ENCODE results near the gene FOXK1. TPM values are rescaled to one million over a fixed set of nuclear protein-coding genes. Genes with fewer than 3 reads are reported as not detected.

The FOXK1 gene
- total and polyA plus RNA-seq, 12 donors: 4.8 to 63.1 (median 36.1) TPM

DNA sequence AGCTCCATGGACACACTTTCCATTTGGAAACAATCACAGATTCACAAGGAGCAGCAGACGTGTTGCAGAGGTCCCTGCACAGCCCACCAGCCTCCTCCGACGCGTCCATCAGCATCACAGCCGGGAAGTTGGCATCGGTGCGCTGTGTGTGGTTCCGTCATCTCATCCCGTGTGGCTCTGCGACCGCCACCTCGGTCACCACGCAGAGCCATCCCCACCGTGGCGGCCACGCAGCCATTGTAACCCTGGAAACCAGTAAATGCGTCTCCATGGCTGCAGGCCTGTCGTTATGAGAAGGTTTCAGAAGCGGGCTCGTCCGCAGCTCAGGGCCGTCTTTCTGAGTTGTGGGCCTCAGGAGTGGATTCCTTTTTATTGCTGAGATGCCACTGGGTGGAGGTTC is 36.0 kb downstream of the FOXK1 start:
- H3K27ac ChIP-seq: no peak overlapping the region
- no peaks in the 10 kb centered on the region for H3K27me3 ChIP-seq
- WGBS, 4 donors: 90 to 96% (median 93%) methylated on average over 21 to 22 of the region's 22 CpGs
- H3K36me3 ChIP-seq (replicated peaks in 1 of 2): no peaks in the 10 kb centered on the region
- TF ChIP-seq, protein P1, sequence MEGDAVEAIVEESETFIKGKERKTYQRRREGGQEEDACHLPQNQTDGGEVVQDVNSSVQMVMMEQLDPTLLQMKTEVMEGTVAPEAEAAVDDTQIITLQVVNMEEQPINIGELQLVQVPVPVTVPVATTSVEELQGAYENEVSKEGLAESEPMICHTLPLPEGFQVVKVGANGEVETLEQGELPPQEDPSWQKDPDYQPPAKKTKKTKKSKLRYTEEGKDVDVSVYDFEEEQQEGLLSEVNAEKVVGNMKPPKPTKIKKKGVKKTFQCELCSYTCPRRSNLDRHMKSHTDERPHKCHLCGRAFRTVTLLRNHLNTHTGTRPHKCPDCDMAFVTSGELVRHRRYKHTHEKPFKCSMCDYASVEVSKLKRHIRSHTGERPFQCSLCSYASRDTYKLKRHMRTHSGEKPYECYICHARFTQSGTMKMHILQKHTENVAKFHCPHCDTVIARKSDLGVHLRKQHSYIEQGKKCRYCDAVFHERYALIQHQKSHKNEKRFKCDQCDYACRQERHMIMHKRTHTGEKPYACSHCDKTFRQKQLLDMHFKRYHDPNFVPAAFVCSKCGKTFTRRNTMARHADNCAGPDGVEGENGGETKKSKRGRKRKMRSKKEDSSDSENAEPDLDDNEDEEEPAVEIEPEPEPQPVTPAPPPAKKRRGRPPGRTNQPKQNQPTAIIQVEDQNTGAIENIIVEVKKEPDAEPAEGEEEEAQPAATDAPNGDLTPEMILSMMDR (IDR thresholded peaks at IDR 0.05): no peak
- TF ChIP-seq POLR2A (IDR thresholded peaks at IDR 0.05): no peak
- no peak for DNase-seq
- no peak overlapping the region for H3K4me3 ChIP-seq
- intact Hi-C loops (cut with DNase I): no loop called here
- no peaks in the 10 kb centered on the region for H3K9me3 ChIP-seq (replicated peaks in 1 of 3)
- peaks cover 30 to 32% of the 10 kb centered on the region in 2 donors for H3K4me1 ChIP-seq (replicated peaks in 1 of 2)

DNA sequence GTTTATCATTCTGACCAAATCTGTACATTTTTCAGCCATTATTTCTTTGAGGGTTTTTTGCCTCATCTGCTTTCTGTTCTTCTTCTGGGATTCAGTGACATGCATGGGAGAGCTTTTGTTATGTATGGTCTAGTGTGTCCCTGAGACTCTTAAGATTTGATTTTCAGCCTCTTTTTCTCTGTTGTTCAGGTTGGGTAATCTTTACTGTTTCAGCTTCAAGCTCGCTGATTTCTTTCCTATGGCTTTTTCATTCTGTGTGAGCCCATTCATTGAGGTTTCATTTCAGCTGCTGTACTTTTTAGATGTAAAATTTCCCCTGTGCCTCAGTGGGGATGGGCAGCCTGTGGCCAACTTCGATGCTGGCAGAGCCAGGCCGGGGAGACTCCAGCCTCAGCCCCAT is 38.1 kb downstream of the FOXK1 start:
- Histone ChIP-seq H3K4me3 (no peak overlapping the region), H3K9me3 (replicated peaks in 1 of 3) (no peaks in the 10 kb centered on the region), H3K27ac (no peak overlapping the region), H3K27me3 (no peaks in the 10 kb centered on the region), H3K4me1 (replicated peaks in 1 of 2) (peaks cover 28 to 33% of the 10 kb centered on the region in 2 donors), H3K36me3 (replicated peaks in 1 of 2) (no peaks in the 10 kb centered on the region)
- 86 to 94% (median 93%) methylated on average over 3 of the region's 3 CpGs for WGBS, 4 donors
- no peak for DNase-seq
- TF ChIP-seq, protein P1 (IDR thresholded peaks at IDR 0.05): no peak
- no peak for TF ChIP-seq POLR2A (IDR thresholded peaks at IDR 0.05)
- intact Hi-C loops (cut with DNase I): no loop called here

DNA sequence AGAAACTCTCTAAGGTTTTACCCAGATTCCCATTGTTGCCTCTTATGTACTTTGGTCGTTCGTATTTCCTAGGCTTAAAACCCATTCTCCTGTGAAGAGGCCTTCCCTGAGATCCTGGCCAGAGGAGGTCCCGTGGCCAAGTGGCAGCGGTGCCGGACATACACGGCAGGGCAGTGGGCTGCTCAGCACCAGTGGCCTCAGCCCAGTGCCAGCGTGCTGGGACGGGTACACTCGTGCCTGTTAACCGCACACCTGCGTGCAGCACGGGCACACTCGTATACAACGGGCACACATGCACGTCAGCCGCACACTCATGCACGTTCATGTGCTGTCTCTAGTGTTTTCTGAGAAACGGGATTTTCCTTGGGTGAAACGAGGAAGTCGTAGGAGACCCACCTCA is 40.2 kb downstream of the FOXK1 start:
- TF ChIP-seq POLR2A (IDR thresholded peaks at IDR 0.05): no peak
- TF ChIP-seq, protein P1 (IDR thresholded peaks at IDR 0.05): no peak
- no peak for DNase-seq
- H3K4me1 ChIP-seq (replicated peaks in 1 of 2): peaks cover 22 to 34% of the 10 kb centered on the region in 2 donors
- H3K4me3 ChIP-seq: no peak overlapping the region
- no peaks in the 10 kb centered on the region for H3K36me3 ChIP-seq (replicated peaks in 1 of 2)
- H3K27ac ChIP-seq: peak overlapping the region in 2 of 5 donors; percentile 31 to 69
- intact Hi-C loops (cut with DNase I): no loop called here
- H3K9me3 ChIP-seq (replicated peaks in 1 of 3): no peaks in the 10 kb centered on the region
- WGBS, 4 donors: 91 to 95% (median 91%) methylated on average over 16 to 20 of the region's 20 CpGs
- no peaks in the 10 kb centered on the region for H3K27me3 ChIP-seq

DNA sequence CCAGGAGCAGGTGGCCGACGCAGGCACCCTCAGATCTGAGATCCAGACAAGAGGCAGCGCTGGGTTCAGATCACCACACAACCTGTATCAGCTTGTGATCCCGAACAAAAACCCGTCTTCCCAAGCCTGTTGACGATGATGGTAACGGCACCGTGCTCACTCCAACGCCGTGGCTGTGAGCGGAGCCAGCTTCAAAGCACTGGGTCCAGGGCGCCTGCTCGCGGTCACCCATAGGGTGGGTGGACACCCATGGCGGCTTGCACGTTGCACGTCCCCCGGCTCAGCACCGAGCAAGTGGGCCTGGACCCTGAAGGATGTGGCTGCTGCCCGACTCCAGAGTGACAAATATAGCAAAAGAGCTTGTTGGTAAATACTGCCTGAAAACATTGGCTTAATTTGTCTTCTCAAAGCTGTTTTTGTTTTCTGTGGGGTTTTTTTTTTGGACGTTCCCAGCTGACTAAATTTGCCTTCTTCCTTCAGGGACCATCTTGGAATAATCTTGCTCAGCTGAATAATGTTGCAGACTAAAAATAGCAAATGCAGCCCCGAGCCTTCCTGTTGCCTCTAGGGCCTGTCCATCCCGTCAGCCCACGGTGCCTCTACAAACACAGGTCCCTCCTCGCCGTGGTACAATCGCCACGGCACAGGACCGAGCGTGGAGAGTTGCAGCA is 41.0 kb downstream of the FOXK1 start:
- Histone ChIP-seq H3K4me1 (replicated peaks in 1 of 2) (peaks cover 22 to 34% of the 10 kb centered on the region in 2 donors), H3K36me3 (replicated peaks in 1 of 2) (no peaks in the 10 kb centered on the region), H3K4me3 (no peak overlapping the region), H3K9me3 (replicated peaks in 1 of 3) (no peaks in the 10 kb centered on the region), H3K27ac (peak overlapping the region in 1 of 5 donors; percentile 69), H3K27me3 (no peaks in the 10 kb centered on the region)
- intact Hi-C loops (cut with DNase I): no loop called here
- 66 to 81% (median 79%) methylated on average over 19 to 30 of the region's 30 CpGs for WGBS, 4 donors
- TF ChIP-seq, protein P1 (IDR thresholded peaks at IDR 0.05): no peak
- TF ChIP-seq POLR2A (IDR thresholded peaks at IDR 0.05): no peak
- DNase-seq: no peak

Measured in adrenal gland (tissue), 12 donors.